ENCODE measurements around the gene MYO1C. TPM values are rescaled to one million over a fixed set of nuclear protein-coding genes. Genes with fewer than 3 reads are reported as not detected.

MYO1C gene
- total RNA-seq, 4 donors from 2014 or later: 103 to 145 (median 121) TPM

GRCh38 chr17:1504866-1505265 is 12.4 kb upstream of the MYO1C start:
- peaks cover 8 to 16% of the 10 kb centered on the region in 2 donors for H3K36me3 ChIP-seq
- no peak overlapping the region for H3K4me3 ChIP-seq (replicated peaks in 1 of 3)
- peak; percentile 64 to 67 for DNase-seq
- peak overlapping the region; percentile 74 to 83 (median 78) for H3K27ac ChIP-seq
- TF ChIP-seq CTCF (IDR thresholded peaks at IDR 0.05): no peak
- TF ChIP-seq POLR2A (IDR thresholded peaks at IDR 0.05): no peak
- H3K4me1 ChIP-seq: peaks cover 26 to 49% of the 10 kb centered on the region in 2 donors
- 57 to 68% methylated on average over 3 of the region's 3 CpGs for WGBS, 2 donors
- no peaks in the 10 kb centered on the region for H3K27me3 ChIP-seq
- no peaks in the 10 kb centered on the region for H3K9me3 ChIP-seq
- intact Hi-C loops (cut with DNase I): no loop called here

DNA sequence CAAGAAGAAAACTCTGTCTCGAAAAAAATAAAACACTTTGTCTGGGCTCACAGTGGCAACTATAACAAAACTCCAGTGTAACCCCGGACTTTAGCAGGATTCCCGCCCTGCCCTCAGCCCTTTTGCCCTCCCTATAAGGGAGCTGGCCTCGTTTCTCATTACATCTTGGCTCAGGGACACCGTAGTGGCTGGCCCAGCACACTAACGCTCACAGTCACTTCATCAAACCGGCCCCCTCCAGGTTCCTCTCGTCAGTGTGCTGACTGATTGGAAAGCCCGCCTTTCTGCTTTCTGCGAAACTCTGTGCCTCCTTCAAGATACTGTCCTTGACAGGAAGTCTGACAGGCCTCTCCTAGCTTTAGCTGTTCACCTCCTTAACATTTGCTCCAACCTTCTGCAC is 11.2 kb upstream of the MYO1C start:
- intact Hi-C loops (cut with DNase I): no loop called here
- H3K36me3 ChIP-seq: peaks cover under 1 to 6% of the 10 kb centered on the region in 2 donors
- WGBS, 2 donors: 85 to 87% methylated on average over 10 of the region's 10 CpGs

DNA sequence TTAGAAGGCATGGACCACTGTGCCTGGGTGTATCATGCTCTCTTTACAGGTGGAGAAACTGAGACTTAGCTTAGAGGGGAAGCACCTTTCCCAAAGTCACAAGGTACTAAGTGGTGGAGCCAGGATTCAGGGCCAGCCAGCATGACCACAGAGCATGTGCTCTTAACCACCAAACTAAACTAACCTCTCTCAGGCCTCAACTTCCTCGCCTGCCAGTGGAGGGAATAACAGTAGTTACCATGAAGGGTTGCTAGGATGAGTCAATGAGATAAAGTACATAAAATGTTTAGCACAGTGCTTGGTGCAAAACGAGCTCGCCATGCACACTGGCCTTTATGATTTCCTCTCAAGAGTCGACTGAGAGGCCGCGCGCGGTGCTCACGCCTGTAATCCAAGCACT is 6.4 kb upstream of the MYO1C start:
- TF ChIP-seq POLR2A (IDR thresholded peaks at IDR 0.05) (no peak), CTCF (IDR thresholded peaks at IDR 0.05) (no peak)
- Histone ChIP-seq H3K4me3 (replicated peaks in 1 of 3) (no peak overlapping the region), H3K27ac (peak overlapping the region in 1 of 3 donors; percentile 28), H3K4me1 (peaks cover 18 to 26% of the 10 kb centered on the region in 2 donors), H3K27me3 (no peaks in the 10 kb centered on the region), H3K9me3 (no peaks in the 10 kb centered on the region), H3K36me3 (peaks cover 9 to 15% of the 10 kb centered on the region in 2 donors)
- WGBS, 2 donors: 88% methylated on average over 9 of the region's 9 CpGs
- no peak for DNase-seq
- intact Hi-C loops (cut with DNase I): no loop called here

More for the DNA sequence above, 11.2 kb upstream of the MYO1C start:
- Histone ChIP-seq H3K27me3 (no peaks in the 10 kb centered on the region), H3K4me1 (peaks cover 26 to 41% of the 10 kb centered on the region in 2 donors), H3K27ac (no peak overlapping the region), H3K9me3 (no peaks in the 10 kb centered on the region), H3K4me3 (replicated peaks in 1 of 3) (no peak overlapping the region)
- DNase-seq: no peak
- TF ChIP-seq CTCF (IDR thresholded peaks at IDR 0.05): no peak
- no peak for TF ChIP-seq POLR2A (IDR thresholded peaks at IDR 0.05)

- DNase-seq: no peak
- WGBS, 2 donors: 70 to 80% methylated on average over 2 of the region's 2 CpGs
- Histone ChIP-seq H3K4me1 (peaks cover 18 to 32% of the 10 kb centered on the region in 2 donors), H3K36me3 (peaks cover 9 to 15% of the 10 kb centered on the region in 2 donors), H3K4me3 (replicated peaks in 1 of 3) (no peak overlapping the region), H3K9me3 (no peaks in the 10 kb centered on the region), H3K27me3 (no peaks in the 10 kb centered on the region), H3K27ac (peak overlapping the region in 1 of 3 donors; percentile 28)
- intact Hi-C loops (cut with DNase I): no loop called here
- TF ChIP-seq CTCF (IDR thresholded peaks at IDR 0.05) (no peak), POLR2A (IDR thresholded peaks at IDR 0.05) (no peak)
Observed at GRCh38 chr17:1498233-1498632, 5.7 kb upstream of the MYO1C start.

- 86 to 93% methylated on average over 15 of the region's 15 CpGs for WGBS, 2 donors
- TF ChIP-seq POLR2A (IDR thresholded peaks at IDR 0.05): no peak
- no peak for TF ChIP-seq CTCF (IDR thresholded peaks at IDR 0.05)
- Histone ChIP-seq H3K27ac (no peak overlapping the region), H3K4me1 (peaks cover 18 to 36% of the 10 kb centered on the region in 2 donors), H3K27me3 (no peaks in the 10 kb centered on the region), H3K9me3 (no peaks in the 10 kb centered on the region), H3K36me3 (peaks cover 9 to 15% of the 10 kb centered on the region in 2 donors), H3K4me3 (replicated peaks in 1 of 3) (no peak overlapping the region)
- DNase-seq: no peak
- intact Hi-C loops (cut with DNase I): no loop called here
Observed at GRCh38 chr17:1497831-1498230, 5.3 kb upstream of the MYO1C start.

Measured in thyroid gland (tissue), 4 donors.